Suprapubic skin (tissue), 4 donors: Measurements from ENCODE around the gene MCM6. TPM values are rescaled to one million over a fixed set of nuclear protein-coding genes. Genes with fewer than 3 reads are reported as not detected.
A peak's percentile ranks its signal among the peaks of the same experiment; 100 is the strongest.

Experiments
- DNase-seq, 2 donors: peaks; one replicate each; pipeline ENCODE4 v3.0.0-alpha.2; 2019; ENCODE audit warnings: low spot score in 2 of 2
- H3K27ac ChIP-seq: fragments of 200-600 bp; sonication (generic); one replicate; pipeline ENCODE4 v1.5.1; 2019
- H3K27me3 ChIP-seq: fragments of 200-600 bp; sonication (generic); one replicate; pipeline ENCODE4 v1.5.1; 2019
- H3K36me3 ChIP-seq: fragments of 200-600 bp; sonication (generic); one replicate; pipeline ENCODE4 v1.5.1; 2019
- H3K4me1 ChIP-seq: fragments of 200-600 bp; sonication (generic); one replicate; pipeline ENCODE4 v1.5.1; 2019
- H3K4me3 ChIP-seq: fragments of 200-600 bp; sonication (generic); one replicate; pipeline ENCODE4 v1.5.1; 2019; ENCODE audit warnings: mild to moderate bottlenecking
- H3K9me3 ChIP-seq: fragments of 200-600 bp; sonication (generic); one replicate; pipeline ENCODE4 v1.5.1; 2019
- CTCF ChIP-seq, 2 donors: fragments of 200-600 bp in 1 of 2; fragments of 450-650 bp in 1 of 2; sonication (generic) in 1 of 2; IDR thresholded peaks; one replicate each; pipeline ENCODE4 v1.5.1; 2016 to 2019; ENCODE audit warnings: antibody characterized with exemption in 2 of 2, mild to moderate bottlenecking in 1 of 2, moderate library complexity in 1 of 2
- EP300 ChIP-seq: sonication (generic); formaldehyde crosslinking; IDR thresholded peaks from one replicate; pipeline ENCODE4 v1.6.1; 2017; ENCODE audit warnings: antibody characterized with exemption
- POLR2A ChIP-seq, 2 donors: fragments of 450-650 bp; IDR thresholded peaks; one replicate each; pipeline ENCODE4 v1.6.1; 2017; ENCODE audit warnings: antibody characterized with exemption in 2 of 2, mild to moderate bottlenecking in 2 of 2, moderate library complexity in 2 of 2
- POLR2AphosphoS5 ChIP-seq, 3 donors: sonication (generic); formaldehyde crosslinking; IDR thresholded peaks; one replicate each; pipeline ENCODE4 v1.6.1; 2017; ENCODE audit warnings: antibody characterized with exemption in 3 of 3
- WGBS: methylation state at CpG from one replicate; pipeline ENCODE4 v1.1.5; 2018; 5-methylcytosine and 5-hydroxymethylcytosine counted together
- total RNA-seq, 4 donors: library from RNA; depleted of rRNA; stranded (reverse); fragments of >200 nt; gene quantifications; one replicate each; pipeline ENCODE4 v1.1.0, GENCODE V29; 2016

Gene MCM6
- total RNA-seq, 4 donors from 2014 or later, result 6.6 to 13.5 (median 7.8) TPM

- DNase-seq, result no peak
- peaks cover 4% of the 10 kb centered on the region for H3K9me3 ChIP-seq
- WGBS, result 87% methylated on average over 9 of the region's 9 CpGs
- H3K4me1 ChIP-seq, result peaks cover 8% of the 10 kb centered on the region
- no peaks in the 10 kb centered on the region for H3K36me3 ChIP-seq
- TF ChIP-seq CTCF (IDR thresholded peaks at IDR 0.05) (no peak), POLR2A (IDR thresholded peaks at IDR 0.05) (no peak), POLR2AphosphoS5 (IDR thresholded peaks at IDR 0.05) (no peak), EP300 (no peak)
- H3K4me3 ChIP-seq, result no peak overlapping the region
- no peaks in the 10 kb centered on the region for H3K27me3 ChIP-seq
- H3K27ac ChIP-seq, result no peak overlapping the region
These were observed 75.5 kb downstream of the MCM6 start for GRCh38 chr2:135800513-135801460.

DNA sequence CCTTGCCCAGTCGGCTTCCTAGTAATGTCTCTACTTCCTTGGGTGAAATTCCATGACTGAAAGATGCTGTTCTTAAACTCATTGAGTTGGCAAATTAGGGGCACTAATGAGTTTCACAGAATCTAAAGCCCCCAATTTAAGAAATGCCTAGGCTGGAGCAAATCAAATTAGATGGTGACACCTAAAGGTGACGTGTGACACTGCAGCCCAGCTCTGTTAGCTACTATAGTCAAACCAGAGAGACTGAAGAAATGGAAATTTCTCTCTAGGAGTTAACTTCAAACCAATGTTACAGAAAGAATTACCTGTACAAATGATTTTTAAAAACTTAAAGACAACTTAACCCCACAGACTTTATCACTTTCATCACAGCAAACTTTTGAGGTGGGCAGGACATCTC lies 76.5 kb downstream of the MCM6 start:
- no peaks in the 10 kb centered on the region for H3K36me3 ChIP-seq
- DNase-seq, result no peak
- peaks cover 4% of the 10 kb centered on the region for H3K9me3 ChIP-seq
- WGBS, result 44% methylated on average over 2 of the region's 2 CpGs
- TF ChIP-seq POLR2AphosphoS5 (IDR thresholded peaks at IDR 0.05), result no peak
- no peak for TF ChIP-seq POLR2A (IDR thresholded peaks at IDR 0.05)
- no peak overlapping the region for H3K27ac ChIP-seq
- peaks cover 11% of the 10 kb centered on the region for H3K4me1 ChIP-seq
- H3K27me3 ChIP-seq, result no peaks in the 10 kb centered on the region
- no peak overlapping the region for H3K4me3 ChIP-seq

DNA sequence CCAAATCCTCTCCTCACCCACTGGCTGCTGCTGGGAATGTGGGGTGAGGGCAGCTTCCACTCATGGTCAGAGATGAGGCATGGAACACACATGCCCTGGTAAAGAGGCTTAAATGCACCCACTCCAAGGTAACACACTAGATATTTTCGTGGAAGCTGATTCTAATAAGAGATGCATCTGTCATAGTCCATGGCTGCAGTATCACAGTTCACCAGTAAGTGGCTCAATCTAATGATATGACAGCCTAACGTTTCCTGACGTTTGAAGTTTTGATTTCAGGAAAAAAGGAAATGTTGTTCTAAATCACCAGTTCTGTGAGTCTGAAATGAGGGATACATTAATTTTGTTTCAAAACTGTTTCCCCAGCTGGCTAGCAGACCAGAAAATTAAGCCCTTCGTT lies 77.5 kb downstream of the MCM6 start:
- WGBS, result 57% methylated on average over 4 of the region's 4 CpGs
- peaks cover 13% of the 10 kb centered on the region for H3K4me1 ChIP-seq

GRCh38 chr2:135798275-135798705 lies 78.0 kb downstream of the MCM6 start:
- WGBS, result 69% methylated on average over 5 of the region's 5 CpGs
- TF ChIP-seq EP300 (no peak), POLR2AphosphoS5 (IDR thresholded peaks at IDR 0.05) (no peak), CTCF (IDR thresholded peaks at IDR 0.05) (no peak), POLR2A (IDR thresholded peaks at IDR 0.05) (no peak)
- H3K27ac ChIP-seq, result no peak overlapping the region
- H3K4me1 ChIP-seq, result peaks cover 13% of the 10 kb centered on the region
- H3K4me3 ChIP-seq, result no peak overlapping the region
- DNase-seq, result no peak
- no peaks in the 10 kb centered on the region for H3K27me3 ChIP-seq
- H3K36me3 ChIP-seq, result no peaks in the 10 kb centered on the region
- peaks cover 4% of the 10 kb centered on the region for H3K9me3 ChIP-seq

More for the DNA sequence above, 77.5 kb downstream of the MCM6 start:
- no peak for DNase-seq
- Histone ChIP-seq H3K4me3 (no peak overlapping the region), H3K27me3 (no peaks in the 10 kb centered on the region), H3K36me3 (no peaks in the 10 kb centered on the region), H3K27ac (no peak overlapping the region), H3K9me3 (peaks cover 4% of the 10 kb centered on the region)
- no peak for TF ChIP-seq POLR2AphosphoS5 (IDR thresholded peaks at IDR 0.05)
- TF ChIP-seq CTCF (IDR thresholded peaks at IDR 0.05), result no peak

GRCh38 chr2:135797497-135798274 lies 78.6 kb downstream of the MCM6 start:
- H3K4me3 ChIP-seq, result no peak overlapping the region
- H3K4me1 ChIP-seq, result peaks cover 13% of the 10 kb centered on the region
- no peak overlapping the region for H3K27ac ChIP-seq
- H3K9me3 ChIP-seq, result peaks cover 4% of the 10 kb centered on the region
- TF ChIP-seq CTCF (IDR thresholded peaks at IDR 0.05) (peak; percentile 64 to 93), POLR2AphosphoS5 (IDR thresholded peaks at IDR 0.05) (no peak)
- peak in 1 of 2 donors; percentile 77 for DNase-seq
- no peaks in the 10 kb centered on the region for H3K36me3 ChIP-seq
- no peaks in the 10 kb centered on the region for H3K27me3 ChIP-seq
- WGBS, result 5% methylated on average over 8 of the region's 22 CpGs
